ENCODE results near the gene LIN37.

DNA sequence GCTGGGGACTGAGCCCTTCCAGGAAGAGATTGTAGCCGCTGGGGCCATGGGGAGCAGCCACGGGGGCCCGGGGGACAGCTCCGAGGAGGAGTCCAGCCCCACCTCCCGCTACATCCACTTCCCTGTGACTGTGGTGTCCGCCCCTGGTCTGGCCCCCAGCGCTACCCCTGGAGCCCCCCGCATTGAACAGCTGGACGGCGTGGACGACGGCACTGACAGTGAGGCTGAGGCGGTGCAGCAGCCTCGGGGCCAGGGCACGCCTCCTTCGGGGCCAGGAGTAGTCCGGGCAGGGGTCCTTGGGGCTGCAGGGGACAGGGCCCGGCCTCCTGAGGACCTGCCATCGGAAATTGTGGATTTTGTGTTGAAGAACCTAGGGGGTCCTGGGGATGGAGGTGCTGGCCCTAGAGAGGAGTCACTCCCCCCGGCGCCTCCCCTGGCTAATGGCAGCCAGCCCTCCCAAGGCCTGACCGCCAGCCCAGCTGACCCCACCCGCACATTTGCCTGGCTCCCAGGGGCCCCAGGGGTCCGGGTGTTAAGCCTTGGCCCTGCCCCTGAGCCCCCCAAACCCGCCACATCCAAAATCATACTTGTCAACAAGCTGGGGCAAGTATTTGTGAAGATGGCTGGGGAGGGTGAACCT is 15.7 kb upstream of the LIN37 start:
- no peak for TF ChIP-seq EZH2 (IDR thresholded peaks at IDR 0.05; ENCODE audit: borderline replicate concordance, low read depth, low read length, severe bottlenecking)
- no peak for TF ChIP-seq POLR2A (IDR thresholded peaks at IDR 0.05; ENCODE audit: low read depth, low read length)
- TF ChIP-seq CTCF (IDR thresholded peaks at IDR 0.05; ENCODE audit: extremely low read depth in 1 of 2, insufficient read depth in 1 of 2, low read depth in 1 of 2, low read length in 2 of 2): no peak
- TF ChIP-seq POLR2AphosphoS5 (IDR thresholded peaks at IDR 0.05; ENCODE audit: insufficient read depth, low read depth, low read length): no peak
- TF ChIP-seq, protein P1, sequence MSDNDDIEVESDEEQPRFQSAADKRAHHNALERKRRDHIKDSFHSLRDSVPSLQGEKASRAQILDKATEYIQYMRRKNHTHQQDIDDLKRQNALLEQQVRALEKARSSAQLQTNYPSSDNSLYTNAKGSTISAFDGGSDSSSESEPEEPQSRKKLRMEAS (IDR thresholded peaks at IDR 0.05; ENCODE audit: insufficient read depth, insufficient read length): no peak

All from endothelial cell of umbilical vein (primary cell).